ENCODE data around the gene KRTAP2-2. TPM values are rescaled to one million over a fixed set of nuclear protein-coding genes. Genes with fewer than 3 reads are reported as not detected.
"Not testable (repeated sequence)": the region's sequence is repeated elsewhere in the genome, so short reads cannot be mapped to it uniquely, and the experiment has no call there.

KRTAP2-2 gene
- total and polyA plus RNA-seq, 10 of the 15 experiments (the other 5 are each of a cell fraction or from before 2014, with no cell fraction given): not detected

DNA sequence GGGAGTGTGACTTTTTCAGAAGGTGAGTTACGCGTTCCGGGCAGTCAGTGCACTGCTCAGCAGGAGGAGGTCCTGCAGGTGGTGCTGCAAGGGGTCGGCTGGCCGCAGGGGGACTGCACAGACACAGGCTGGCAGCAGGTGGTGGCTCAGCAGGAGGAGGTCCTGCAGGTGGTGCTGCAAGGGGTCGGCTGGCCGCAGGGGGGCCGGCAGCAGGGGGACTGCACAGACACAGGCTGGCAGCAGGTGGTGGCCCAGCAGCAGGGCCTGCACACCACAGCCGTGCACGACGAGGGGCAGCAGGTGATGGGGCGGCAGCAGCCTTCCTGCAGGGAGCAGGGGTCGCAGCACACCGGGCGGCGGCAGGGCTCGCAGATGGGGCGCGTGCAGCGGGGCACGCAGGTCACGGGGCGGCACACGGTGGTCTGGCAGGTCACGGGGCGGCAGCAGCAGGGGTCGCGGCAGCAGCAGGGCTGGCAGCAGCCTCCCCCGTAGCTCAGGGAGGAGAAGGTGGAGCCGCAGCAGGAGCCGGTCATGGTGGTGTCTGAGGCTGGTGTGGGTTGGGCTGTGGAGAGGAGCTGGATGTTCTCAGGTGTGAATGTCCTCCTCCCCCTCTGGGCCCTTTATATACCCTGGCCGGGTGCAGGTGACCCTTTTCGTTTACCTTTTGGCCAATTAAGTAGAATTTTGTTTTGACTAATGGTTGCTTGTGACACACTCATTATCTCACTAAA lies 8.1 kb downstream of the KRTAP2-2 start, which contains the start of gene KRTAP2-1:
Gene KRTAP2-1, minus strand, starts transcription at position 582 of the 731 bp plus-strand sequence. Its CDS starts 49 bp downstream, at position 533.
- POLR2A ChIA-PET: not testable (repeated sequence)
- WGBS (ENCODE audit: insufficient coverage, insufficient replicate concordance, low lambda C conversion rate, missing lambda C conversion rate): 54% methylated on average over 10 of the region's 33 CpGs

DNA sequence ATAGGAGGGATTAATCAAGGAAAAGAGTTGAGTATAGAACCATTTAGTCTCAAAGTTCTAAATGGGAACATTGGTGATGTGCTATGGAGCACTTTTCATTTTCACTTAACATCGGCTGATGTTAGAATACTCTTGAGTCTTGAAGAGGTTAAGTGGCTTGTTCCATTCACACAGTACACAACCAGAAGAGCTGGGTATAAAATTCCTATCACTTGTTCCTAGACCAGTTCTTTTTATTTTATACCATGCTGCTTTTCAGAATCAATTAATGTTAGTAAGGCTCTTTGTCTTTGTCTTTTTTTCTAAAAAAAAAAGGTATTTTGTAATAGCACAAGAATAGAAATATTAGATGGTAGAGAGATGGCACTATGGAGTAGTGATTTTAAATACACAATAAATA lies 12.1 kb downstream of the KRTAP2-2 start:
- WGBS (ENCODE audit: insufficient coverage, insufficient replicate concordance, low lambda C conversion rate, missing lambda C conversion rate): 90% methylated on average over 1 of the region's 1 CpG
- ChIA-PET SMC1A (ENCODE audit: uncharacterized antibody, unreplicated experiment) (interaction anchor here (0.7 kb wide), 1 partner anchor 21 kb away, joined by 3 read pairs; no protein-coding TSS in a partner anchor), RAD21 (ENCODE audit: unreplicated experiment) (no interaction called here), POLR2A (no interaction called here), CTCF (interaction anchor here (0.7 kb wide), 1 partner anchor 617 kb away, joined by 3 read pairs; no protein-coding TSS in a partner anchor)
- FAIRE-seq: no peak
- ATAC-seq: no peak
- Histone ChIP-seq H3K79me2 (ENCODE audit: control insufficient read depth, insufficient read depth, low read length) (no peaks in the 10 kb centered on the region), H3K4me2 (ENCODE audit: control insufficient read depth, insufficient read depth) (no peak overlapping the region), H3K36me3 (ENCODE audit: control insufficient read depth in 2 of 2, insufficient read depth in 2 of 2, low read length in 1 of 2) (no peaks in the 10 kb centered on the region), H3K27ac (ENCODE audit: control insufficient read depth, insufficient read depth) (no peak overlapping the region), H2AFZ (ENCODE audit: control insufficient read depth, low read depth, low read length) (no peak overlapping the region), H3K4me3 (no peak overlapping the region), H4K20me1 (ENCODE audit: control insufficient read depth, insufficient read depth) (no peaks in the 10 kb centered on the region), H3K9ac (ENCODE audit: control insufficient read depth, insufficient read depth, low read length) (no peak overlapping the region), H3K27me3 (replicated peaks in 1 of 2; ENCODE audit: control insufficient read depth in 2 of 2, insufficient read depth in 2 of 2, low read length in 1 of 2) (no peaks in the 10 kb centered on the region; a peak in 1 of 4 replicates), H3K9me3 (replicated peaks; ENCODE audit: control insufficient read depth, insufficient read depth, low read length) (no peaks in the 10 kb centered on the region), H3K4me1 (ENCODE audit: control insufficient read depth, insufficient read depth, low read length) (no peaks in the 10 kb centered on the region)
- no peak for DNase-seq (ENCODE audit: low read depth, low spot score)
- no TSS peak for BruUV-seq (replicated peaks)
- intact Hi-C loops (cut with micrococcal nuclease; ENCODE audit: unreplicated experiment): no loop called here
- in situ Hi-C loops (cut with MboI): no loop called here
- TF ChIP-seq HCFC1 (IDR thresholded peaks at IDR 0.05; ENCODE audit: low read length) (no peak), NR2F1 (conservative IDR thresholded peaks at IDR 0.05) (no peak), JUND (IDR thresholded peaks at IDR 0.05; ENCODE audit: low read depth, low read length) (no peak), POLR2AphosphoS2 (IDR thresholded peaks at IDR 0.05; ENCODE audit: low read depth, low read length) (no peak), SPI1 (IDR thresholded peaks at IDR 0.05; ENCODE audit: borderline replicate concordance, insufficient read depth, low read depth, low read length) (no peak), BRCA1 (IDR thresholded peaks at IDR 0.05; ENCODE audit: low read depth, low read length) (no peak), HDAC2 (IDR thresholded peaks at IDR 0.05) (no peak)
- TF ChIP-seq, protein P1, sequence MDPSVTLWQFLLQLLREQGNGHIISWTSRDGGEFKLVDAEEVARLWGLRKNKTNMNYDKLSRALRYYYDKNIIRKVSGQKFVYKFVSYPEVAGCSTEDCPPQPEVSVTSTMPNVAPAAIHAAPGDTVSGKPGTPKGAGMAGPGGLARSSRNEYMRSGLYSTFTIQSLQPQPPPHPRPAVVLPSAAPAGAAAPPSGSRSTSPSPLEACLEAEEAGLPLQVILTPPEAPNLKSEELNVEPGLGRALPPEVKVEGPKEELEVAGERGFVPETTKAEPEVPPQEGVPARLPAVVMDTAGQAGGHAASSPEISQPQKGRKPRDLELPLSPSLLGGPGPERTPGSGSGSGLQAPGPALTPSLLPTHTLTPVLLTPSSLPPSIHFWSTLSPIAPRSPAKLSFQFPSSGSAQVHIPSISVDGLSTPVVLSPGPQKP (IDR thresholded peaks at IDR 0.05; ENCODE audit: low read depth, low read length): no peak
- TF ChIP-seq, protein P2, sequence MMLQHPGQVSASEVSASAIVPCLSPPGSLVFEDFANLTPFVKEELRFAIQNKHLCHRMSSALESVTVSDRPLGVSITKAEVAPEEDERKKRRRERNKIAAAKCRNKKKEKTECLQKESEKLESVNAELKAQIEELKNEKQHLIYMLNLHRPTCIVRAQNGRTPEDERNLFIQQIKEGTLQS (IDR thresholded peaks at IDR 0.05; ENCODE audit: borderline replicate concordance, extremely low read depth, low read depth, low read length): no peak

More for the DNA sequence above, 8.1 kb downstream of the KRTAP2-2 start, which contains the start of gene KRTAP2-1:
- SMC1A ChIA-PET (ENCODE audit: uncharacterized antibody, unreplicated experiment); H4K20me1 ChIP-seq (ENCODE audit: control insufficient read depth, insufficient read depth); ATAC-seq; intact Hi-C loops (cut with micrococcal nuclease; ENCODE audit: unreplicated experiment); H3K4me1 ChIP-seq (ENCODE audit: control insufficient read depth, insufficient read depth, low read length); BruUV-seq (replicated peaks); H3K4me2 ChIP-seq (ENCODE audit: control insufficient read depth, insufficient read depth); DNase-seq (ENCODE audit: low read depth, low spot score); RAD21 ChIA-PET (ENCODE audit: unreplicated experiment); H3K27me3 ChIP-seq (replicated peaks in 1 of 2; ENCODE audit: control insufficient read depth in 2 of 2, insufficient read depth in 2 of 2, low read length in 1 of 2); H3K9ac ChIP-seq (ENCODE audit: control insufficient read depth, insufficient read depth, low read length); H2AFZ ChIP-seq (ENCODE audit: control insufficient read depth, low read depth, low read length); H3K79me2 ChIP-seq (ENCODE audit: control insufficient read depth, insufficient read depth, low read length); FAIRE-seq; CTCF ChIA-PET; H3K27ac ChIP-seq (ENCODE audit: control insufficient read depth, insufficient read depth); H3K36me3 ChIP-seq (ENCODE audit: control insufficient read depth in 2 of 2, insufficient read depth in 2 of 2, low read length in 1 of 2); in situ Hi-C loops (cut with MboI); H3K9me3 ChIP-seq (replicated peaks; ENCODE audit: control insufficient read depth, insufficient read depth, low read length); H3K4me3 ChIP-seq: not testable (repeated sequence)

Data from GM12878 (cell line).